ENCODE results near the gene ACTR3.

- TF ChIP-seq, protein P1, sequence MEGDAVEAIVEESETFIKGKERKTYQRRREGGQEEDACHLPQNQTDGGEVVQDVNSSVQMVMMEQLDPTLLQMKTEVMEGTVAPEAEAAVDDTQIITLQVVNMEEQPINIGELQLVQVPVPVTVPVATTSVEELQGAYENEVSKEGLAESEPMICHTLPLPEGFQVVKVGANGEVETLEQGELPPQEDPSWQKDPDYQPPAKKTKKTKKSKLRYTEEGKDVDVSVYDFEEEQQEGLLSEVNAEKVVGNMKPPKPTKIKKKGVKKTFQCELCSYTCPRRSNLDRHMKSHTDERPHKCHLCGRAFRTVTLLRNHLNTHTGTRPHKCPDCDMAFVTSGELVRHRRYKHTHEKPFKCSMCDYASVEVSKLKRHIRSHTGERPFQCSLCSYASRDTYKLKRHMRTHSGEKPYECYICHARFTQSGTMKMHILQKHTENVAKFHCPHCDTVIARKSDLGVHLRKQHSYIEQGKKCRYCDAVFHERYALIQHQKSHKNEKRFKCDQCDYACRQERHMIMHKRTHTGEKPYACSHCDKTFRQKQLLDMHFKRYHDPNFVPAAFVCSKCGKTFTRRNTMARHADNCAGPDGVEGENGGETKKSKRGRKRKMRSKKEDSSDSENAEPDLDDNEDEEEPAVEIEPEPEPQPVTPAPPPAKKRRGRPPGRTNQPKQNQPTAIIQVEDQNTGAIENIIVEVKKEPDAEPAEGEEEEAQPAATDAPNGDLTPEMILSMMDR (conservative IDR thresholded peaks at IDR 0.05; ENCODE audit: low read depth, low read length) = no peak
- TF ChIP-seq CEBPB (IDR thresholded peaks at IDR 0.05; ENCODE audit: low read depth, low read length) (no peak), POLR2A (IDR thresholded peaks at IDR 0.05; ENCODE audit: low read depth, low read length) (no peak)
Observed at GRCh38 chr2:113877711-113878598, 11.9 kb upstream of the ACTR3 start.
